Smooth muscle cell of the brain vasculature (primary cell): ENCODE measurements around the gene ATG7.
"Not testable (repeated sequence)": the region's sequence is repeated elsewhere in the genome, so short reads cannot be mapped to it uniquely, and the experiment has no call there.

Experiments
- DNase-seq: peaks from one replicate; pipeline ENCODE4 v3.0.0-alpha.2; 2012; ENCODE audit warnings: low read depth, low spot score

The ATG7 gene

DNA sequence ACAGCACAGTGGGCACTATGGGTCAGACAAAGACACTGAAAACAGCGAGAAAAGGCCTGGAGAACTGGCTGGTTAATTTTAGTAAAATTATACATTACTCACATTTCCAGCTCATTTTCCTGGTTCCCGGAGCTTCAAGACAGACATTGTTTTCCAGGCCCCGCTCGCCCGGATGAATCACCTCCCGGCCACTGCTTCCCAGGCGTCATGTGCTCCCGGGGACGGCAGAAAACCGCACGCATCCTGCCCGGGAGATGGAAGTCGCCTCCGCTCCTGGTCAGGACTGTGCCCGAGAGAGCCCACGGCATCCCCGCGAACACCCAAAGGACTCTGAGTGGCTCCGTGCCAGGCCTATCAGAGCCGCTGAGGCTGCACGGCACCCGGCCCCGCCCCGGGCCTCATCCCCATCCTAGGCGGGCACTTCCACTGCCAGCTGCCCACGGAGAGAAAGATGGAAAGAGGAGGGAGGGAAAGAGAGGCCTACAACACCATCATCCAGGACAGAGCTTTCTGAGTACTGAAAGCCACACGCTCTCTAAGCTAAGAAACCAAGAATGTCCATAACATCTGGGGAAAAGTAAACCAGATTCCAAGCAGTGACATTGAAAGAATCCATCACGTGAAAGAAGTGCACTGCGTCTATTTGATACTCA lies 296.4 kb downstream of the ATG7 start:
- DNase-seq: no peak

DNA sequence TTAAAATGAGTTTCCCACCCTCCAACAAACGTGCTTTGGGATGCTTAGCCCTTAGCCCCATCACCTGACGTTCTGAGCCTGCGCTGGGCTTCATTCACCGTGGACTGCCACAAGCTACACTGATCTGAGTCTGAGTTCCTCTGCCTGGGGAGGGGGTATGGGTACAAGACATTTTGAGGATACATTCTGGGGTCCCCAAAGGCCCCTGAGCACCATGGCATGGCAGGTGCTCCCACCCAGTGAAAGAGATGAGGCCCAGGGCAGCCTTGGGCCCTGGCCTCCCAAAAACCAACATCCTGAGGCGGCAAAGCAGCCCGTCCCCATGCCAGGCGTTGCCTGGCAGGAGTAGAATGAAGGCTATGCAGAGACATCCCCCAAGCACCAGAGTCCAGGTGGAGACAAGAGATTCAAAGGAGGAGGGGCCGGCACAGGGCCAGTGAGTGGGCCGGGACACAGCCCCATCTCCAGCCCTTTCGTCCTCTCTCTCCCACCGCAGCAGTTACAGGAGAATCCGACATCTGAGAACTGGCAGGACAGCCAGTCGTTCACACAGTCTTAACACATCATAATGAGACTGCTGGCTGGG lies 297.1 kb downstream of the ATG7 start:
- no peak for DNase-seq

DNA sequence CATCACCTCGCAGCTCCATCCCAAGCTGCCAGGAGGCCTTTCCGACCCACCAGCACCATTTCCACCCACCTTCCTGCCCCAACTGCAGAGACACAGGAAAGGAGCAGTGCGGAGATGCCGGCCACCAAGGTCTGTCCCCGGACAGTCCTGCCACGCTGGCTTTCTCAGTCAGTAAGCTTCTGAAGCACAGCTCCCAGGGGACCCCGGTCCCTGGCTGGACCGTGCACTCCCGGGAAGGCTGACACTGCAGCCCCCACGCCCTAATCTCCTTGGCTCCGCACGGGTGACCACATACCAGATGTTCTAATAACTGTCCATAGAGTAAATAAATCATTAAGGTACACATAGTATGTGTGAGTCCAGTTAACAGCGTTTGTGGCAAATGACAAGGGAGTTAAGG lies 298.1 kb downstream of the ATG7 start:
- no peak for DNase-seq

DNA sequence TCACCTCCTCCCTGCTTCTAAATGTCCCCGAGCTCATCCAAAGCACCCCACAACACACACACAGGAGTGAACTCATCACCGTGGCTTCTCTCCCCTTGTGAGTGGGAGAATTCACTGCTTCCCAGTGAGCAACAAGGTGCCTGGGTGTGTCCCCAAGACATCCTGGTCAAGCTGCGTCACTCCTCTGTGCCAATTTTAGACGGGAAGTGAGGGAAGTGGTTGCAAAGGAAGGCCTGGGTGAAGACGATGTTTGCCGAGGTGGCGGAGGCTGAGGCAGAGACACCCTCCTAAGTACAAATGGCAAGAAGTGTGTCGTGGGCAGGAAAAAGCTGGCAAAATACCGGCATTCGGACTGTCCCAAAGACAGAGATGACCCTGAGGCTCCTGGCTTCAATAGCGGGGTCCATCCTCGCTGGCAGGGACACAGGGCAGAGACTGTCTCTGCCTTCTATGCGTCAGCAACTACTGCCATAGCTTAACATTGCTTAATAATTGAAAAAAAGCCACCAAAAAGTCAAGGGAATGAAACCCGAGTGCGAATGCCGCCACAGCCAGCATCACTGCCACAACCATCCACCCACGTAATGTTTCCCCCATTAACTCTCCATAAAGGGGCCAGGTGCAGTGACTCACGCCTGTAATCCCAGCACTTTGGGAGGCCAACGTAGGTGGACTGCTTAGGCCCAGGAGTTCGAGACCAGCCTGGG lies 298.7 kb downstream of the ATG7 start:
- DNase-seq: no peak

DNA sequence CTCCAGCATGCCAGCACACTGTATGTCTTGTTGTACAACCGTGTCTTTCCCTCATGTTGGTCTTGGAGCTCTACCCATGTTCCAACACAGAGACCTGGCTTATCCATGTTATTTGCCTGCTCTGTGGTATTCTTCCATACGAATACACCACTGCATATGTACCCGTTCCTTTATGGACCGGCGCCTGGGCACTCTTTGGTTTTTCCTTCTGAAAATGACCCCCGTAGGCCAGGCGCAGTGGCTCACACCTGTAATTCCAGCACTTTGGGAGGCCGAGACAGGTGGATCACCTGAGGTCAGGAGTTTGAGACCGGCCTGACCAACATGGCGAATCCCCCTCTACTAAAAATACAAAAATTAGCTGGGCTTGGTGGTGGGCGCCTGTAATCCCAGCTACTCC lies 300.5 kb downstream of the ATG7 start:
- DNase-seq: not testable (repeated sequence)

DNA sequence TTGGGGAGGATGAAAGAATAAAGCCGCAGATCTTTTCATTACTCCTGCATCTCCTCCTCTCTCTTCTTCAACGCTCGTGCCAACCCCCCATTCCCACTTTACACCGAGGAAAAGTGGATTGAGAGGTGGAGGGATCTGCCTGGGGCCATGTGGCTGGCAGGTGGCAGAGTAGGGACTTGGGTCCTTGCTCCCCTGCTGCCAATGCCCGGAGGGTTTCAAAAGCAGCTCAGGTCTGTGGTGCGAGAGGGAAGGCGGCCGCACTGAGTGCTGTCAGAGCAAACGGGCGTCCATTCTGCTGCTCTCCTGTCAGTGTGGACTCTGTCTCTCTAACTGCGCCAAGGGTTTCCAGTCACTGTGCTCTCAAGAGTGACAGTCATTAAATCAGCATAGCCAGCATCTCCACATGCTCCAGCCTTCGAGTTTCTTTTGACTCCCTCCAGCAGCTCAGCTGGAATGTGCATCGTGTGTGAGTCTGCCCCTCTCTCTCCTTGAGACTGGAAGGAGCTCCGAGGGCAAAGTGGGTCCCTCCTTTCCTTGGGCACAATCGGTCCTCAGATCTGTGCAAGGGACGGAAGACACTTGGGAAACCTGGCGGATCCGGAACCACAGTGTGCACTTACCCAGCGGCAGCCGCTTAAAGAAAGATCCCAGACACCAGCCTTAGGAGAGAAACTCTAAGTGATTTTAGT lies 302.9 kb downstream of the ATG7 start:
- DNase-seq: no peak

DNA sequence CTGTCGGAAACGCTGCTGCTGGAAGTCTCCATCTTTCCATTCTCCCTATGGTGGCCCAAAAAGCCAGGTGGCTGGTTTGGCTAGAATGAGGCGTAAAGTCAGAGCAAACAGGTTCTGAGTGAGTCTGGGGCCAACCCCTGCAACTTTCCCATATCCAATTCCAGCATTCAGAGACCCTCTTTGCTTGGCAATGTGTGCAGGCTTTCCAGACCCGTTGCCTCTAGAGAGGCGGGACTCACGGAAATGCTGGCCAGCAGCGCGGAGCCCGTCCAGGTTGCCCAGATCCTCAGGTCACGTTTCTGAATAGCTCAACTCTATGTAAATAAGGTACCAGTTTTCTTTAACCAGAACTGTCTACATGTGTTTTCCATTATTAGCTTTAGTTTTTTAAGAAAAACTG lies 303.5 kb downstream of the ATG7 start:
- no peak for DNase-seq

DNA sequence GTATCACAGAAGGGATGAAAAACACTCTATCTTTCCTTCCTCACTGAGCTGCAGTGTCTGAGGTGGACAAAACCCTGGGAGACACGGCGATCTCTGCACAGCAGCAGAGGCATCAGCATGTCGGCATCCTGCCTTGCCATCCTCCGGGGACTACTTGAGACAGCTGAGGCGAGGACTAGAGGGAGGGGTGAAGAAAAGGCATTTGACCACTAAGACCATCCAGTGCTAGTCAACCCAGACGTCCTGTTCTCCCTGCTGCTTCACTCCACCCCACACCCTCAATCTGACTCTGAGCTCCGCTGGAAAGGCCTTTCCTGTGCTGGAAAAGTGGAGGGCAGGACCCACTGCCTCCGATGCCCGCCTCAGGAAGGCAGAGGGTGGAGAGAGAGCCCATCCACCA lies 304.3 kb downstream of the ATG7 start:
- DNase-seq: no peak

DNA sequence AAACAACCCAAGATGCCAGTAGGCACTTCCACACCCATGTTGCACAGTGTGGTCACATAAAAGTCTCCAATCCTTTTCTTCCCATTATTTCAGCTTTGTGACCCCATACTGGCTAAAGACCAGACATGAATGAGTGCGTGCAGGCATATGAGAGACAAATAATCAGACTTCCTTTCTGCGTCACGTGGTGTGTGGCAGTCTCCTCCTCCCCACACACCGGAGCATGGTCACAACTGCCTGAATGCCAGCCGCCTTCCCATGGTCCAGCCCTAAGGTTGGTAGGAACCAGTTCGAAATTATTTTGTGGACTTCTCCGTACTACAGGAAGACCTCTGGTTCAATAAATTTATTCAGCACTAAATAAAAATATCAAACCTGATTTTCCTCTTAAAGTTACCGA lies 306.0 kb downstream of the ATG7 start:
- no peak for DNase-seq

DNA sequence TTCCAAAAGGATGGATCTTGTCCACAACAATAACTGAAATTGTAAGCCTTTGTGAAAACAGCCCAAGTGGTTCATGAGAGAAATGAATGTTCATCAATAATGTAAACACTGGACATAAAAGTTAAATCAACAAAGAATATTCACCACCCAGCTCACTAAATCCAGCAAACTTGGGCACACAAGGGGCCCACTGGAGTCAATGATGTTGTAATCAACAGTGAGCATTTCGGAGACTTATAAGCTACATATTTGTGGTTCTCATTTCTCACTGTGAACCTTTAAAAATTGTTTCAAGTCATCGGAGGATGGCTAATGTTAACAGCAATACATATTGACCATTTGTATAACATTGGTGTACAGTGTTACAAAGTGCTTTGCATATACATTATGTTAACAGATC lies 308.4 kb downstream of the ATG7 start:
- DNase-seq: no peak

DNA sequence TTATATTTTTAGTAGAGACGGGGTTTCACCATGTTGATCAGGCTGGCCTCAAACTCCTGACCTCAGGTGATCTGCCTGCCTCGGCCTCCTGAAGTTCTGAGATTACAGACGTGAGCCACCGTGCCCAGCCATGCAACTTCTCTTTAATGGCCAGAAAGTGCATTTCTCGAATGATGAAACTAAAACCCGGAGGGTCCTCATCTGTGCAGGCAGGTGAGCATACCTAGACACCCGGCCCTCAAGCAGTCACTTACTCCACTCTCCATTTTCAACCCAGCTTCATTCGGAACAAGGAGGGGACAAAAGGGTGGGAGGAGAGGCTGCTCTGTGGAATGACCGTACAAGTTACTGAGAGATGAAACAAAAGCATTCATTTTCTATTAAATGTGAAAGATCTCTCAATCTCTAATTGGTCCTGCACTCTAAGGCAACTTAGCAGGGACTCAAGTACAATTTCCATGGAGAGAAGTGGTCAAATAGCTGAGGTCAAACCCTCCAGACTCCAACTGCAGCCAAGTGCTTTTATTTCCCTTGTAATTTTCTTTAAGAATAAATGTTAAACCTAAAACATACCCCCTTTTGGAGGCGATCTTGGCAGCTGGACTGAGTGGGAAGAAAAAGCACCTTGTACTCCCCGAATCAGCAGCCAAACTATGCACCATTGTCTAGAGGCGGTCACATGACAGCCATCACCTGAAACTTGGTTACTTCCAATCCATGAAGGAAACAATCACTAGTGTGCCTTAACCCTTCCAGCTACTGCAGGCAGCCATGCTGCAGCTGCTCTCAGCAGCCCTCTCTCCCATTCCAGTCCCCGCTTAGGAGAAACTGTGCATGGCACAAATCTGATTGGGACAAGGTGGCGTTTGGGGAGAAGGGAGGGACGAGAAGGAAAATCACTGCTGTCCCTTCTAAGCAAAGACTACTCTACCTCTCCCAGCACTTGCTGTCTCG lies 309.3 kb downstream of the ATG7 start:
- DNase-seq: no peak

DNA sequence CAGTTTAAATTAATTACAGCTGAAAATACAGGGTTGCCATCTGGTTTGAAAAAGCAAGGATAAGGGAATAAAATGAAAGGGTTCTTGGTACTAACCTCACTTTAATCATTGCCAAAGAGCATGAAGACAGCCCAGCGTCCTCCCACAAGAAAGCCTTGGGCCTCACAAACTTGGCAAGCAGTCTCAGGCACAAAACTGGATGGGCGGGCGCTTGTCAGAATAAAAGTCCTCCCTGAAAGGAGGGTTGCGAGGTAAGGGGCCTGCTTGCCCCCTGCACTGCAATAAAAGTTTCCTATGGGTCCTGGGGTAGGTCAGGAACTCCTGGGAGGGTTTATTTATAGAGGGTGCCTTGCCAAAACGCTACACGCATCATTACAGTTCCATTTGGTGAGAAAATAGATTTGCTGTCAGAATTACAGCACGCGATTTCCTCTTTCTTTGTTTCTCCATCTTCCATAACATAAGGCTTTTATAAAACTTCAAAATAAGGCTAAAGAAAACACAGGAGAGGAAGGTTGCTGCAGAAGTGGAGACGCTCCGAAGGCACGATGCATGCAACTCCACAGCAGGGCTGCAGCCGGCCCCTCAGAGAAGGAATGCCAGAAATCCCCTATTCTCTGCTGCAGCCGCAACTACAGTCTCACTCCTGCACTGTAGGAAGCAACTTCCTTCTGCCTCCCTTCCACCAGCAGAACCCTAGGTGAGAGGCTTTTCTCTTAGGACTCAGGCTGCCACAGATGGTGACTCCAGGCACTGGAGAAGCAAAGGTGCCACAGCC lies 310.2 kb downstream of the ATG7 start:
- no peak for DNase-seq

DNA sequence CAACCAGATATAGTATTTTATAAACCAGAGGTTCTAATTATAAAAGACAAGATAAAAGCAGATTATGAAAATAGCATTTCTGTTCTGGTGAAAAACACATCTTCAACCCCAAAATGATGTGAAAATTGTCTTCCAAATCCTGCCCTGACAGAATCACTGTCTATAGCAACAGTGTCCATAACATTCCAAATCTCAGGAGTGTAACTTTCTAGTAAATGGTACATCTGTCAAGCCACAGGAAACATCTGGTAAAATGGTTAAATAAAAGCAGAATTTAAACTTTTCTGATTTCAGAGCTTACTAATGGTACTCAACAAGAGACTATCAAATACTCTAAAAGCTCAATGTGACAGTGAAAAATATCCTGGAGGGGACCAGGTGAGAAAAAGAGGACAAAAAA lies 311.0 kb downstream of the ATG7 start:
- DNase-seq: no peak

DNA sequence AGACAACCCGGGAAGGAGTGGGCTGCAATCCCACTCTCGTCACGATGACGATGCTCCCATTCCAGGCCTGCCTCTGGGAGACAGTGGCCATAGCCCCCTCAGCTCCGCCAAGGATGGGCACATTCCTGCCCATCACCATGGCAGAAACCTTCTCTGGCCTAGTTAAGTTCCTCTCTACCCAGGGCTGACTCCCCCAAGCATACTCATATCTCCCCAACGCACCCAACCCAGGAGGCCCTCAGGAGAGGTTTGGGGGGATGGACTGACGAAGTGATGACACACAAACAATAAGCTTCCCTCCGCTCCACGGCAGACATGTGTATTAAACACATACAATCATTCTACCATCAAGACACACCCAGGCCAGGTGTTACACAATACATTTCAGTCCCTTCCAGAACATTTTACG lies 311.4 kb downstream of the ATG7 start:
- no peak for DNase-seq

DNA sequence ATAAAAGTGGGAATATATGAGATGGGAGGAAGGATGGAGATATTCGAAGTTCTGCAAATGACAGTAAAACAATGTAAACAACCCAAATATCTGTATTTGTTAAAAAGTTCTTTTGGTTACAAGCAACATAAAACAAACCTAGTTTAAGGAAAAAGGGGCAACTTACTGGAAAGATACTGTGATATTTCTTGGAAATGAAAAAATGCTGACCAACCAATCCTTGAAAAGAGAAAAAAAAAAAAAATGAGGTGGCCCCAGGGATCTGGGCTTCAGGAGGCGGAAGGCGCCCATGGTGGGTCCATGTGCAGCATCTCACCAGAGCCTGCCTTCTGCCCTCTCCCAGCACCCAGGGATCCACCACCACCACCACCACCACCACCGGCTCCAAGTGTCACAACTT lies 312.4 kb downstream of the ATG7 start:
- DNase-seq: no peak

DNA sequence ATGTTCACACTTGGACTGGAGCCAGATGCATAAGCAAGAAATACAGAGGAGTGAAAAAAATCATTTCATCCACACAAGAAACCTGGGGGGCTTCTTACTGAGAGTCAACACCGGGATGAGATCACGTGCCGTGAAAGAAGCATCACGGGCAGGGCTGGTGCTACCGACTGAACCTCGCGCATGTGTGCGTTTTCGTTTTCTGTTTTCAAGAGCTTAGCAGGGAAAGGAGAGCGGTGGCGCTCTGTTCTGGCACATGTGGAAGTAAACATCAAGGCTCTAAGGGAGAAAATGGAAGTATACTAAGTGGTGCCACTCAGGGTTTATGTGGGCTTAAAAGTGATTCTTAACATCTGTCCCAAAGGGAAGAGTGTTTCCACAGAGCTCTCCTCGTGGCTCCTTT lies 315.6 kb downstream of the ATG7 start:
- no peak for DNase-seq

DNA sequence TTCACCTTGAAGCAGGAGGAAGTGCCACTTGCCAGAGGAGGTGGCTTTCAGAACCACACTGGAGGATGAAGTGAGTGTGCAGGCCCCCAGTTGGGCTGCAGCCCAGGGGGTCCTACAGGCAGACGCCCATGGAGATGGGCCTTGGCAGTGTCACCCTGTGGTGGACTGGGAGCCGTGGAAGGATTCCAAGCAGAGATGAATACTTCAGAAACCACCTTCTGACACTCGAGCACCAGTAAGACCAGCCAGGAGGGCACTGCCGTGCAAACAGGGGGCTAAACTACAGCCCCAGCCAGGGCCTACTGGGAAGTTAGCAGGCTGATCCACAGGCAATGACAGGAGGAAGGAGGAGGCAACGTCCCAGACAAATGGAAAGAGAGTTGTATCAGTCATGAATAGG lies 316.1 kb downstream of the ATG7 start:
- DNase-seq: no peak

DNA sequence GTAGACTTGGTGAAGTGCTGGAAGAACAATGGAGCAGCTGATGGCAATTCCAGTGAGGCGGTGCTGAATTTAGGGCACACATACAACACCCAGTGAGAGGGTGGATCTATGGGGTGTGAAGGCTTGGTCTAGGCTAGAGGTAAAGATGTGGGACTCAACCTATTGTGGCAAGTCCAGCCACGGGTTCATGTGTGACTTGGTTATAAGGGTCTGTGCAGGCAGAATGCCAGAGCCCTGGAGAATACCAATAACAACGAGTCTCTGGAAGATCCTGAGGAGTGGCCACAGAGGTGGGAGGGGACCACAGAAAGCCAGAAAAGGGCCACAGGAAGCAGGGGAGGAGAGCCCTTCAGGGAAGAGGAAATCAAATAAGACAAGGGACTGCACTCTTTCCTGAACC lies 316.6 kb downstream of the ATG7 start:
- DNase-seq: no peak

DNA sequence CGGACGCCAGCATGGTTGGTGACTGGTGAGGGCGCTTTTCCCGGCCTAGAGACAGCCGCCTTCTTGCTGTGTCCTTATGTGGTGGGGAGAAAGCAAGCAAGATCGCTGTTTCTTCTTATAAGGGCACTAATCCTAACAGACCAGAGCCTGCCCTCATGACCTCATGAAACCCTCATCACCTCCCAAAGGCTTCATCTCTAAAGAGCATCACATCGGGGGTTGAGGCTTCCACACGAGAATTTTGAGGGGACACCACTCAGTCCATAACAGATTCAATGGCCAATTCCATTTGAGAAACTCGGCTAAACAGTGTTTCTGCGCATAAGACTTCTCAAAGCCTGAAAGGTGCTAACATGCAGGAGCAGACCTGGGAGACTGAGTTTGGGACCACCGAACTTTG lies 317.5 kb downstream of the ATG7 start:
- no peak for DNase-seq

DNA sequence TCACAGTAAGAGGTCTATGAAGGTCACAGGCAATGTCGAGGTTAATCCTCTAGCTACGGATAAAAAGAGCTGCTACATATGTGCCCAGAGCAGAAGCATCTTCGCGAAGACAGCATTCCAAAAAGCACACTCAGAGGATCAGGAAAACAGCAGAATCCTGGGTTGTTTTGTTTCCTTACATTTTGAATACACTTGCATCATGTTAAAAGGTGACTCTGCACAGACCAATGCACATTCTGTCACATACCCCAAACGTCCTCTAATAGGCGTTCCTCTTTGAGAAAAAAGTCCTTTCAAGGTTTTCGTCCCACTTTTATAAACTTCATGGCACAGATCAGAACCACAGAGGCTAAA lies 318.8 kb downstream of the ATG7 start:
- no peak for DNase-seq
